Measurements from ENCODE around the gene MYH11.
"Not testable (repeated sequence)": the region's sequence is repeated elsewhere in the genome, so short reads cannot be mapped to it uniquely, and the experiment has no call there.

MYH11 gene

GRCh38 chr16:15682105-15682570, 174.7 kb downstream of the MYH11 start:
- DNase-seq (ENCODE audit: low read depth in 4 of 4, low spot score in 1 of 4), result peak in 3 of 4 experiments; percentile 8 to 24 (median 23)

DNA sequence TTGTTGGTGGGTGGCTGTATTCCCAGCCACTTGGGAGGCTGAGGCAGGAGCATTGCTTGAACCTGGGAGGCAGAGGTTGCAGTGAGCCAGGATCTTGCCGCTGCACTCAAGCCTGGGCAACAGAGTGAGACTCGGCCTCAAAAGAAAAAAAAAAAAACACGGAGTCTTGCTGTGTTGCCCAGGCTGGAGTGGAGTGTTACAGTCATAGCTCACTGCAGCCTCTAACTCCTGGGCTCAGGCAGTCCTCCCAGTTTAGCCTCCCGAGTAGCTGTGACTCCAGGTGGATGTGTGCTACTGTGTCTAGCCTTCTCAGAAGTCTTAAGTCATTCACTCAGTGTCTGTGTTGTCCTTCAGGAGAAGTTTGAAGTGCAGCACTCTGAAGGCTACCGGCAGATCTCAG, 179.4 kb downstream of the MYH11 start:
- no peak for DNase-seq (ENCODE audit: low read depth in 4 of 4, low spot score in 1 of 4)

DNA sequence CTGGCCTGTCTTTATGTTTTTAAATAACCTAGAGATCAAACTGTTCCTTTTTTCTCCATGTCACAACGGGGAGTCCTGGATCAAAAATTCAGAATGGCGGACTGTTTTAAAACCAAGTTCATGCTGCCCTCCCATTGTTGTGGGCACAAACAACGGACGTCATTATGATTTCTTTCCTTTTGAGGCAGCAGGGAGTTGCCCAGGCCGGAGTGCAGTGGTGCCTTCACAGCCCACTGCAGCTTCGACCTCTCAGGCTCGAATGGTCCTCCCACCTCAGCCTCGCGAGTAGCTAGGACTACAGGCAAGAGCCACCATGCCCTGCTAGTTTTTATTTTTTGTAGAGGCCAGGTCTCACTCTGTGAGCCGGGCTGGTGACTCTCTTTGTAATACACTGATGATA, 180.3 kb downstream of the MYH11 start:
- DNase-seq (ENCODE audit: low read depth in 4 of 4, low spot score in 1 of 4), result no peak

DNA sequence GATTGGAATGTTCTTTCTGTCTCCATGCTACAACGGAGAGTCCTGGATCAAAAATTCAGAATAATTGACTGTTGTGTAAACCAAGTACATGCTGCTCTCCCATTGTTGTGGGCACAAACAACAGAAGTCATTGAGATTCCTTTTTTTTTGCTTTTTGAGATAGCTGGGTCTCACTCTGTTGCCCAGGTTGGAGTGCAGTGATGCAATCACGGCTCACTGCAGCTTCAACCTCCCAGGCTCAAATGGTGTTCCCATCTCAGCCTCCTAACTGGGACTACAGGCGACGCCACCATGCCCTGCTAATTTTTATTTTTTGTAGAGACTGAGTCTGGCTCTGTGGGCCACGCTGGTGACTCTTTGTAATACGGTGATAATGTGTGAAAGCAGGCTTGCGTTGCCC, 182.3 kb downstream of the MYH11 start:
- DNase-seq (ENCODE audit: low read depth in 4 of 4, low spot score in 1 of 4), result no peak

DNA sequence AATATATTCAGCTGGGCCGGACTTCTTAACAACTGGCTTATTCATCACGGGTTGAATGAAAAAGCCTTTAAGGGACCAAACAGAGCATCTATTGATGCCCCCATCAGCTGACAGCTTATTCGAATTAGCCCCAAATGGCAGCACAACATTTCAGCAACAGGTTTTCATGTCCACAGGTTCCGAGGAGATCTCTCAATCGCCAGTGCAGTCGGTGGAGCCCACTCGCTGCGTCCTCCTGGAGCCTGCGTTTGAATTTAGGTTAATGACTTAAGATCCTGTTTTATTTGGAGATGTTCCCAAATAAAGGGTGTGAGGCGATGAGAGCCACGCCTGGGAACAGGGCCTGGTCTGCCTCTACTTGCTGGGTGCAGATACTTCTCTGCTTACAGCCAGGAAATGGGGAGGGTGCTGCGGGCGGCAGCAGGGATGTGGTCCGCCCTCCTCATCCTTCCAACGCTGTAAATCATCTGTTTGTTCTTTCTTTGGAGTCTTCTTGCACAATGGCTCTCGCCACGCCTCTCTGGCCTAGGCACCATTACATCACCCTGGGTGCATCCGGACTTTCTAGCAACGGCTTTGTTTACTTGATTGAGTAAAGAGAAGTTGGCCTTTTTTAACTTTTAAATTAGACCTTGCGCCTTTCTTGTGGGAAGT, 184.2 kb downstream of the MYH11 start:
- DNase-seq (ENCODE audit: low read depth in 4 of 4, low spot score in 1 of 4), result peak in 2 of 4 experiments; percentile 13 to 43

DNA sequence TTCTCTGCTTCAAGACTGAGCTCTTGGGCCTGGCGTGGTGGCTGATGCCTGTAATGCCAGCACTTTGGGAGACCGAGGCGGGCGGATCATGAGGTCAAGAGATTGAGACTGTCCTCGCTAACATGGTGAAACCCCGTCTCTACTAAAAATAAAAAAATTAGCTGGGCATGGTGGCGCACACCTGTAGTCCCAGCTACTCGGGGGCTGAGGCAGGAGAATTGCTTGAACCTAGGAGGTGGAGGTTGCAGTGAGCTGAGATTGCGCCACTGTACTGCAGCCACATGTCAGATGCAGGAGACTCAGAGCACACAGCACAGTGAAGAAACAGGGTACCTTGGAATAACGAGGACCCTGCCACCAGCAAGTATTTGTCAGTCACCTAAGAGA, 184.7 kb downstream of the MYH11 start:
- DNase-seq (ENCODE audit: low read depth in 4 of 4, low spot score in 1 of 4), result not testable (repeated sequence)

- no peak for DNase-seq (ENCODE audit: low read depth in 4 of 4, low spot score in 1 of 4)
Measured at GRCh38 chr16:15671530-15672117, 185.2 kb downstream of the MYH11 start.

- no peak for DNase-seq (ENCODE audit: low read depth in 4 of 4, low spot score in 1 of 4)
Measured at GRCh38 chr16:15667091-15667742, 189.6 kb downstream of the MYH11 start.

GRCh38 chr16:15665107-15665506, 191.7 kb downstream of the MYH11 start:
- no peak for DNase-seq (ENCODE audit: low read depth in 4 of 4, low spot score in 1 of 4)

DNA sequence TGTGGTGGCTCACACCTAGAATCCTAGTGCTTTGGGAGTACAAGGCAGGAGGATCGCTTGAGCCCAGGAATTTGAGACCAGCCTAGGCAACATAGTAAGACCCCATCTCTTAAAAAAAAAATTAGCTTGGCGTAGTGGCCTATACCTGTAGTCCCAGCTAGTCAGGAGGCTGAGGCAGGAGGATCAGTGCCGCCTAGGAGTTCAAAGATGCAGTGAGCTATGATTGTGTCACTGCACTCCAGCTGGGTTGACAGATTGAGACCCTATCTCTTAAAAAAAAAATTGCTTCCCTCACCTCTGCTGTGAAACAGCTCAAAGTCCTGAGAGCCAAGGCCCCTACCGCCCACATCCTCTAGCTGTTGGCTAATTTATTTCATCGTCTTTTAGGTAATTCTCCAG, 196.6 kb downstream of the MYH11 start:
- DNase-seq (ENCODE audit: low read depth in 4 of 4, low spot score in 1 of 4), result no peak

DNA sequence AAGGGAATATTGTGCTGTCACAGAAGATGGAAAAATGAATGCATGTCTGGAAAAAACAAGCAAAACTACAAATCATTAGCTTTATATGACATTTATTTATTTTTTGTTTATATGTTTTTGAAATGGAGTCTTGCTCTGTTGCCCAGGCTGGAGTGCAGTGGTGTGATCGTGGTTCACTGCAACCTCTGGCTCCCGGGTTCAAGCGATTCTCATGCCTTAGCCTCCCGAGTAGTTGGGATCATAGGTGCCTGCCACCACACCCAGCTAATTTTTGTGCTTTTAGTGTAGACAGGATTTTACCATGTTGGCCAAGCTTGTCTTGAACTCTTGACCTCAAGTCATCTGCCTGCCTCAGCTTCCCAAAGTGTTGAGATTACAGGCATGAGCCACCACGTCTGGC, 198.3 kb downstream of the MYH11 start:
- DNase-seq (ENCODE audit: low read depth in 4 of 4, low spot score in 1 of 4), result no peak

- DNase-seq (ENCODE audit: low read depth in 4 of 4, low spot score in 1 of 4), result no peak
Measured at GRCh38 chr16:15658149-15658548, 198.7 kb downstream of the MYH11 start.

DNA sequence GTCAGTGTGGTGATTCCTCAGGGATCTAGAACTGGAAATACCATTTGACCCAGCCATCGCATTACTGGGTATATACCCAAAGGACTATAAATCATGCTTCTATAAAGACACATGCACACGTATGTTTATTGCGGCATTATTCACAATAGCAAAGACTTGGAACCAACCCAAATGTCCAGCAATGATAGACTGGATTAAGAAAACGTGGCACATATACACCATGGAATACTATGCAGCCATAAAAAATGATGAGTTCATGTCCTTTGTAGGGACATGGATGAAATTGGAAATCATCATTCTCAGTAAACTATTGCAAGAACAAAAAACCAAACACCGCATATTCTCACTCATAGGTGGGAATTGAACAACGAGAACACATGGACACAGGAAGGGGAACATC, 201.3 kb downstream of the MYH11 start:
- DNase-seq (ENCODE audit: low read depth in 4 of 4, low spot score in 1 of 4), result not testable (repeated sequence)

GRCh38 chr16:15654591-15654990, 202.2 kb downstream of the MYH11 start:
- DNase-seq (ENCODE audit: low read depth in 4 of 4, low spot score in 1 of 4), result no peak

DNA sequence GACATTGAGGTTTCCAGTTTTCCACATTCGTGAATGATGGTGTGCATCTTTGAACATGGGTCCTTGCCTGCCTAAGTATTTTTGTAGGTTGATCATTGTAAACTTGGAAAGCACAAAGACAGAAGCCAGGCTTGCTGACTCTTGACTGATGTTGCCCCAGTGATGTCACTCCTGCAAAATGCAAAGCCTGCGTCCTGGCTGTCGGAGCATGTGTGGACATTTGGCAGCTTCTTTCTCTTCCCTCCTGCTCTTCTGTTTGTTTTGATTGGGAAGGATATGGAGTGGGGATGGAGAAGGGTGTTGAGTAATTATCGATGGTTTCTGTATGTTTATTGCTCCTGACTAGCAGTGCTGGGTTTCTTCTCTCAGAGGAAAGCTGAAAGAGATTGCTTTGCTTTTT, 203.6 kb downstream of the MYH11 start:
- DNase-seq (ENCODE audit: low read depth in 4 of 4, low spot score in 1 of 4), result no peak

All from stimulated activated CD4-positive, alpha-beta T cell treated with anti-CD3 and anti-CD28 coated beads, Interleukin-1b, Interleukin-23, amount 100 ng/mL, for 24 hours (primary cell).